ENCODE measurements around the gene TTC28. TPM values are rescaled to one million over a fixed set of nuclear protein-coding genes. Genes with fewer than 3 reads are reported as not detected.
A peak's percentile ranks its signal among the peaks of the same experiment; 100 is the strongest.

The TTC28 gene
- total RNA-seq, 1 donor from 2014 or later: 17.0 TPM

DNA sequence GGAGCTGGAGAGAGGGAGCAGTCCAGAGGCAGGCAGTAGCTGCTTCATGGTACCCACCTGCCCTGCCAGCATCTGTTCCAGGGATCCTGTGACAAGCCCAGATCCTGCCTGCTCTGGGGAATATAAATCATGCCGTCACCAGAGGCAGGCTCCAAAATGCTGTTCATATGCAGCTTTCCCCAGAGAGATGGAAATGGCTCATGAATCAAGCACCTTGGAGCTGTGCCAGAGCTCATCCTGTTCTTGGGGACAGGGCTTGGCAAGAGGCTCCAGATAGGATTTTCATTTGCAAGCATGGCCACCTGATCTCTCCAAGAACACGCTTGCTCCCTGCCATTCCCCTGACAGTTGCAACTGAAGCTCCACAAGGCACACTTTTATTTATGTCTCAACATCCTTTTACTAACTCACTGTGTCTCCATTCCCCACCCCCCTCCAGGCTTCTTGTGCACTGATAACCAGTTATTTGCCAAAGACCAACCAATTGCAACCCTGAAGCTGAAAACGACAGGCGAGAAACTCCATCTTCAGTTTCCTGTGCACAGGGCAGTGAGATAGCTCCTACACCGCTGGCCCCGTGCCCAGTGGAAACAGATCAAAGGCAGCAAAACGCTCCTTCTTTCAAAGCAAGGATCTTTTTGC, 644.8 kb downstream of the TTC28 start:
- intact Hi-C loops (cut with micrococcal nuclease): no loop called here
- ATAC-seq (peak; percentile 94), DNase-seq (peak; percentile 81)

DNA sequence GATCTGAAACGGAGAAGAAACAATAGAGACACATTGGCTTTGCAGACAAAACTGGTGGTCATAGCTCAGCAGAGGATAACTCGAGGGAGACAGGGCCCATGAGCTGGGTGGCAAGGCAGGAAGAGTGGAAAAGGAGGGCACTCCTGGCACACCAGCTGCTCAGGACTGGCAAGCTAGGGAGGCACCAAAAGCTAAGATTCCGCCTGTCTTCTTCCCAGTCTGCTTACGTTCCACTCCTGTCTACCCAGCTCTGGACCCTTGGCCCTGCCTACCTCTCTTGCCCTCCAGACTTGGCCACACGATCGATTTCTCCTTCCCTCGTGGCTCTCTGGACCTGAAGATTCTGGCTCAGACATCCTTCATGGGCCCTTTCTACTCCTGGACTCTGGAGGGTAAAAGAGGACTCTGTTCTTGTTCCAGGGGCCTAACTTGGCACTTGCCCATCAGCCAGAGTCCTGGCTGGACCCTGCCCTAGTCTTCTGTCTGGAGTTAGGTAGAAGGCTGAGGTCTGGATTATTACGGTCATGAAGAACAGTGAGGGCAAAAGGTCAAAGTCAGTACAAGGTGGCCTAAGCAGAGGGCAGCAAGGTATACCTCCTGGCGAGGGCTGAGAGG, 645.4 kb downstream of the TTC28 start:
- intact Hi-C loops (cut with micrococcal nuclease): no loop called here
- ATAC-seq: peak; percentile 1
- DNase-seq: no peak

DNA sequence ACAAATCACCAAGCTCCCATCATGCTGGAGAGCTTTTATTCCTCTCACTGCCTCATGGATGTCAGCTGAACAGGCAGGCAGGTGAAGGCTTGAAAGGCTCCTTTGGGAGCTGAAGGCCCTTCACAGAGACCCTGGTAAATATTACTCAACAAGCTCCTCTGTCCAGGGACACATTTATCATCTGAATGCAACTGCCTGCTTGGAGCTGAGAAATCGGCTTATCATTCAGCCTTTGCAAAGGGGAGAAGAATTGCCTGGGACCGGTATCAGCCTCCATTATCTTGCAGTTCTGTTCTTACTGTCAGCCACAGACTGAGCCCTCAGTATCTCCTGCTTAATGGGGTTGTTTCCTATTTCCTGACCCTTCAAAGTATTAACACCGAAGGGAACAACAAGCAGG, 646.8 kb downstream of the TTC28 start:
- intact Hi-C loops (cut with micrococcal nuclease): no loop called here
- ATAC-seq (no peak), DNase-seq (no peak)

DNA sequence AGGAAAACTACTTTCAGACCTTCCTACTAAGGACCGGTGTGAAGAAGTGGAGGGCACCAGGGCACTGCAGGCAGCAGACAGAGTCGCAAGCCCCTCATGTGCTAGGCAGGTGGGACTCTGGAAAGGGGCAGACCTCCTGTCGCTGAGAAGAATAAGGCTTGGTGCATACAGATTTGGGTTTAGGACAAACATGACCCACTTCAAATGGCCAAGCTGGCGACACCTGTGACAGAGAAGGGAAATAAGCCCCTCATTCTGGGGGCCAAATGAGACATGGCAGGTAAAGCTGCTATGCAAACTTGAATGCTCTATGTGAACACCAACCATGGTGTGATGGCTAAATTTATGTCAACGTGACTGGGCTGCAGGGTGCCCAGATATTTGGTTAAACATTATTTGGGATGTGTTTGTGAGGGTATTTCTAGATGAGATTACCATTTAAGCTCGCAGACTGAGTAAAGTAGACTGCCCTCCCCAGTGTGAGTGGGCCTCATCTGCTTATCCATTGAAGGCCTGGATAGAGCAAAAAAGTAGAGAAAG, 648.2 kb downstream of the TTC28 start:
- DNase-seq: no peak
- intact Hi-C loops (cut with micrococcal nuclease): no loop called here

DNA sequence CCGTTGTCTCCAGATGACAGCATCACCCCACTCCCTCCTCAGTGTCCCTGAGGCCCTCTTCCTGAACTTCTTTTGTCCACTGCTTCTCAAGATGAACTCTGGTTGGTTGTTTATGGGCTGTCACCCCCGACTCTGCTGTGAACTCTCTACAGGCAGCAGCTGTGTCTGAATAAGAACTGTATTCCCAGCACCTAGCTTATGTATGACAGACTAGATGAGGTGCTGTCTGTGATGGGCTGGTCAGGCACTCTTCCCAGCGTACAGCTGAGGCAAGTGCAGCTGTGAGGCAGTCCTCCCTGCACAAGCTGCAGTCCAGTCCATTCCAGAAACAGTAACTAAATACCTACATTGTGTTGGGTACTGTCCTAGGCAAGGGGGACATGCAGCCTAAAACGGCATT, 649.2 kb downstream of the TTC28 start:
- intact Hi-C loops (cut with micrococcal nuclease): no loop called here
- DNase-seq (no peak), ATAC-seq (no peak)

More for the DNA sequence above, 648.2 kb downstream of the TTC28 start:
- ATAC-seq: no peak

DNA sequence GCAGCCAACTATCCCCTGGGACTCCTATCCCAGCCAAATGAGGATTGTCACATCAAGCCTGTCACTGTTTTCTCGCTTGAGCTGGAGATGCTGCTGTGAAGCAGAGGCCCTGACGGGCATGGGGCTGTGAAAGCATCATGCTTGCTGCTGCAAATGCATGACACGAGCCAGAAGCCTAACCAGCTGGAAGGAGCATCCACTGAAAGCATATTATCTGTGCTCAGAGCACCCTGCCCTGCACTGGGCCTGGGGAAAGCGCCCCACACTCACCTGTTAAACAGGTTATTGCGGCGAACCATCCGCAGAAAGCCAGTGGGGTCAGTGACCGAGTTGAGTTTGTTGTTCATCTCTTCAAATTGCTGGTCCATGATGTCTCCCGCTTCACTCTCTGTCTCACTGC, 649.7 kb downstream of the TTC28 start:
- DNase-seq (no peak), ATAC-seq (no peak)
- intact Hi-C loops (cut with micrococcal nuclease): loop anchor here (10.0 kb wide), 1 partner anchor 565 kb away; no protein-coding TSS in a partner anchor

DNA sequence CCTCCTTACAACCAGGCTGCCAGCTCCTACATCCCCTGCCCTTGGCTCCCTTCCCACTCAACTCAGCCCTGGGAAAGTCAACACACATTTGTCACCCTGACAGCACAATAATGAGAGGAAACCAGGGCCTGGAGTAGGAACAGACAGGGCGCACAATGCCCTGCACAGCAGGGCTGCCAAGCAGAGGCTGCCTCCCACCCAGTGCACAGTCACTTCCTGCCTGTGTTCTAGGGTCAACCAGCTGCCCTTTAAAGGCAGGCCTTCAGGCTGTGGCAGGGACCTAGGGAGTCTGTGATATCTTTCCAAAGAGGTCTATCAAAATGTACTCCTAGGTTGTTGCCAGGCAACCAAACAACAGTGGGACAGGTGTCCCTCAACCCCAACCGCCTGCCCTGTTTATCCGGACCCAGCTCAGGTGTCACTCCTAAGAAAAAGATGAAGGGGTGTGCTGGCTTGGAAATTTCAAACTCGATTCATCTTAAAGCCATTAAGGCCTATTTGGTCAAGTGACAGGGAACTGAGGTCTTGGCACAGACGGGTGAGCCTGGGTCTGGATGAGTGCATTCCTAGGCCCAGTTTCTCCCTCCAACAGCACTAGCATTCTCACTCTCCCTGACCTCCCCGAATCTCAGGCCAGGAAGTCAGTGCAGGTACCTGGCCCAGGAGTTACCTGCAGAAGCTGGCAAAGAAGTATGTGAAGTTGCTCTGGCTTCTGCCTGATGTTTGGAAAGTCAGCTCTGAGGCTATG, 650.3 kb downstream of the TTC28 start:
- peak; percentile 71 for ATAC-seq
- intact Hi-C loops (cut with micrococcal nuclease): loop anchor here (10.0 kb wide), 1 partner anchor 565 kb away; no protein-coding TSS in a partner anchor
- DNase-seq: peak; percentile 60

DNA sequence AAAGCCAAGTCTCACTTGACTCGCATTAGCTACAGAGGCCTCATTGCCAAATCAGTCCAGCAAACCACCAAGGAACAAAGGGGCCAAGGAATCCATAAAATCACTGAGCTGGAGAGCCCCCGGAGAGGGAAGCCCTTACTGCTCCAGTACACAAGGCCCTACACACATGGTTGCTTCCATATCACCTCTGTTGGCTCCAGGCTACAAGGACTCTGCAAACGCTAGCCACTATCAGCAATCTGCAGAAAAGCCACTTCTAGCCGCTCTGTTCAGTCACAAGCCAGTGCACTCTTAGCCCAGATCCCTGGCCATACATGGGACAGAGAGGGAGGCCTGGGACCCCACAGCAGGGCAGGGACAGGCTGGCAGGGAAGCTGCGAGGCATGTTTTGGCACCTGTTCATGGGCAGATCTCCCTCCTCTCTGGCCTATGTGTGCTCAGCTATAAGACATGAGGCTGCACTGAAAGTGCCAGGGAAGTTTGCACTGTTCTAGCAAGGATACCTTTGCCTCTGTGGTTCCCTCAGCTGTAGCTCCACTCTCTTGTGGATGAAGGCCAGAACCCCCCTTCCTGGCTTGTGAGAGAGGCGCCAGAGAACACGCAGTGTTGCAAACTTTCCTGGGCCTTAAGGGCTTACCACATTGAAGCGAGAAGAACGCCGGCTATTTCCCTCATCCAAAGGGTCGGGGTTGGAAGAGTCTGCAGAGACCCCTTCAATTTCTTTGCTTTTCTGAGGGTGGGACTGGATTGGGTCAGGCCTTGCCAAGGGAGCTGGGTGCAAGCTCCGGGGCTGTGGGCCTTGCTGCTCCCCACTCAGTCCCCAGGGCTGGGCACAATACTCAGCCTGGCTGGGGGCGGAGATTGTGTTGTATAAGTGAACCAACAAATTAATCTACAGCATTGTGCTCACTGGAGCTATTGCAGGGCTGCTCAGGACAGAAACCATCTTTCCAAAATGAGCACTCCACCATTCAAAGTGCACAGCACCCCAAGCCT, 651.9 kb downstream of the TTC28 start:
- DNase-seq (no peak), ATAC-seq (peak; percentile 57)
- intact Hi-C loops (cut with micrococcal nuclease): loop anchor here (10.0 kb wide), 1 partner anchor 567 kb away; no protein-coding TSS in a partner anchor

DNA sequence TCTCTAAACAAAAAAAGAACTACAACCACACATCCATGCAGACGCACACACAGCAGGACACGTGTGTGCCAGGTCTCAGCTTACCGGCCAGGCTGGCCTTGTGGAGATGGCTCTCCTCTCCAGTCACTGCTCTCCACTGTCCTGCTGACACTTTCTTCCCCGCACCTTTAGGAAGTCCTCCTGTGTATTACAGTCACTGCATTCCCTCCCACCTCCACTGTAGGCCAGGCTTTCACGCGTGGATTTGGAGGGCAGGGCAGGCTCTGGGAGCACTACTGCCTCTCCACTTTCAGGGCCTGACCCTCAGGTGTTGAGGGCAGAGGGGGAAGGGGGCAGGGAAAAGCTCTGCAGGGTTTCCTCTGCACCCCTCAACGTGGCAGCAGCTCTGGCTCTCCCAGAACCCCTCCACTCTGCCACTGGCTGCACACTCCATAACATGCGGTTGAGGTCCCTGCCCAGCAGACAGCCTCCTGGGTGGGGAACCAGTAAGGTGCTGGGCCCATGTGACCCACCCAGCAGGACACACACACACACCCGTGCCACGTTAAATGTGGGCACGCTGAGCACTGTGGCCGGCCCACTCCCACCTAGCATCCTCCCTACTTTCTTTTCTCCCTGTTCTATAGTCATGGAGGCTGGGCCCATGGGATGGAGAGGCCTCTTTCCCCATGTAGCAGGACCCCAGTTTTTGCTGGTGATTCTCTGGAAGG, 653.6 kb downstream of the TTC28 start:
- ATAC-seq: no peak
- DNase-seq: no peak
- intact Hi-C loops (cut with micrococcal nuclease): loop anchor here (10.0 kb wide), 1 partner anchor 569 kb away; no protein-coding TSS in a partner anchor

DNA sequence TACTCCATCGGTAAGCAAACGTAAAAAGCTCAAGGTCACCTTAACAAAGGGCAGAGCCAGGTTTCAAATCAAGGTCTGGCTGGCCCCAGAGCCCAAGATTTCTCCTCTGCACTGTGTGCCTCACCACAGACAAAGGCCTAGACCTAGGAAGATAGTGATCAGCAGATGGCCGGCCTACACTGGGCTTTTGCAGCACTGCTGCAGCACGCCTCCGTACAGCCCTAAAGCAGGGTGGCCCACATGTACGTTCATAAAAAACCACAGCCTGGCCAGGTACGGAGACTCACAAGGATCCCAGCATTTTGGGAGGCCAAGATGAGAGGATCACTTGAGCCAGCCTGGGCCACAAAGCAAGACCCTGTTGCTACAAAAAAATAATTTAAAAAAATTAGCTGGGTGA, 654.3 kb downstream of the TTC28 start:
- intact Hi-C loops (cut with micrococcal nuclease): loop anchor here (10.0 kb wide), 1 partner anchor 569 kb away; no protein-coding TSS in a partner anchor
- ATAC-seq (no peak), DNase-seq (no peak)

DNA sequence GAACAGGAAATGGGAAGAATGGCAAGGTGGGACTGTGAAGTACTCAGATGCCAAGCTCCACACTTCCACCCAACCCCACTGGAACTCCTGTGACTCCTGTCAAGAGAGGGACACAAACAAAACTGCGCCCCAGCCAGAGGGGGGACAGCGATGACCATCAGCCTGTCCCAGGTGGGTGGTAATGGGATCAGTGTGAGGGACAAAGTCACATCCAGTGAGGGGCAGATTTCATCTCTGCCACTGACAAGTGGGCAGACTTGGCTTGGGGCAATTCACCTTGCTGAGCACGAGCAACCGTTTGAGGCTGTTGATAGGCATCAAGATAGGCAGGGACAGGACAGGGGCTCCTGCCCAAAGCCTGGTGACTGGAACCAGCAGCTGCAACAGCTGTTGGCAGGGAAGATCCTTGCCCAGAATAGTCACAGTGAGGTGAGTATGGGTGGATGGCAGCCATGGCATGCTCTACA, 655.2 kb downstream of the TTC28 start:
- no peak for DNase-seq
- peak; percentile 31 for ATAC-seq
- intact Hi-C loops (cut with micrococcal nuclease): loop anchor here (10.0 kb wide), 1 partner anchor 570 kb away; no protein-coding TSS in a partner anchor

DNA sequence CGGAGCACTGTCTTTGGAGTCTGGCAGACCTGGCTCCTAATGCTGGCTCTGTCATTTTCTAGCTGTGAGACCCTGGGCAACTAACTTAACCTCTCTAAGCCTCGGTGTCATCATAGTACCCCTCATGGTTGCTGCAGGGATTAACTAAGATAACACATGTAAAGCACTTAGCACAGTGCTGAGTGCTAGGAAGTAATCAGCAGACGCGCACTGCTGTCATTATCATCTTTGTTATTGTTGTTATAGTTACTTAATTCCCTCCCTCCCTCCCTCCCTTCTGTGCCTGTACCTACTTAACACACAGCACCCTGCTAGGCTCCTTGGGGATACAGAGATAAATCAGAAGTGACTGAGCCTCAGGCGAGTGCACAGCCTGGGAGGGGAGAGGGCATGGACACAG, 655.9 kb downstream of the TTC28 start:
- DNase-seq (peak; percentile 20), ATAC-seq (peak; percentile 38)
- intact Hi-C loops (cut with micrococcal nuclease): loop anchor here (10.0 kb wide), 1 partner anchor 571 kb away; no protein-coding TSS in a partner anchor

DNA sequence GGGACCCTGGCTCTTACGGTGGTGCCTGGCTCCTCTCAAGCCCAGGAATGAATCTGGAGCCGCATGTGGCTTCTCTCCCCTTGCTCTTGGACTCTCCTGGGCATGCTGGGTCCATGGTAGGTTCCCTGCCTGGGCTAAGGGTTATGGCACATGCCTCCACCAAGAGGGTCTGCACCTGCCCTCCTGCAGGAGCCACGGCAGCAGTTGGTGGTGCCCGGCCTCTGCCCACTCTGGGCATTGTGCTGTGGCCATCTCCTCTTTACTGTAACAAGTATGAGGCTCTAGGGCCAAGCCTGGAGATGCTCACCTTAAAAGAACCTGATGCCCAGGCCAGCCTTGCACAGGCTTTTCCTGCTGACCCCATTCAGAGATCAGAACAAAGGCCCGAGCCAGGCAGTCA, 656.6 kb downstream of the TTC28 start:
- intact Hi-C loops (cut with micrococcal nuclease): loop anchor here (10.0 kb wide), 1 partner anchor 572 kb away; no protein-coding TSS in a partner anchor
- peak; percentile 19 for DNase-seq
- ATAC-seq: no peak

DNA sequence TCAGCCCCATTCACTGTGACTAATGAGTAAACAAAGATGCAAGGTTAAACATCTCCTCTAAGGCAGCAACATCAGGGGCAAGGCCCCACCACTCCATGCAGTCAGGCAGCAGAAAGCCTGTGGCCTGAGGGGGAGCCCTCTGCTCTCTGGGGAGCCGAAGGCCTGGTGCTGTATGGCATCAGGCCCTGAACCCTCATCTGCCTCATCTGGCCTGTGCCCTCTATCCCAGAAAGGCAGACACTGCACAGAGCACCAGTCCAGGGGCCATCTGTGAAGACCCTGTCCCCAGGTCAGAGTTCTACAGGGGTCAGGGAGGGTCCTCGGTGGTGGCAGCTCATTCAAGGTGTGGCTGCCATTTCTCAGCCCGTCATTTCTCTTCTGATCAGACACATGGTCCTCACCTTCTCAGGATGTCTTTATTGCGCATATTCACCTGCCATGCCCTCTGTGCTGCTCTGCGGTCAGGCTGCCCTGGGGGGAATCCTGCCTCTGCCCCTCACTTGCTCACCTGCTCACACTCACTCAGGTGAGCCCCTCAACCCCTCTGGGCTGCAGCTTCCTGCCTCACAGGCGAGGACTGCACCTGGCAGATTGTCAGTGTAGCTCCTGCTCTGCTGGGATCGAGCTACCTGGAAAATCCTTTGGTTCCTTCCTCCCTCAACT, 657.5 kb downstream of the TTC28 start:
- no peak for ATAC-seq
- intact Hi-C loops (cut with micrococcal nuclease): loop anchor here (10.0 kb wide), 1 partner anchor 573 kb away; no protein-coding TSS in a partner anchor
- peak; percentile 8 for DNase-seq

DNA sequence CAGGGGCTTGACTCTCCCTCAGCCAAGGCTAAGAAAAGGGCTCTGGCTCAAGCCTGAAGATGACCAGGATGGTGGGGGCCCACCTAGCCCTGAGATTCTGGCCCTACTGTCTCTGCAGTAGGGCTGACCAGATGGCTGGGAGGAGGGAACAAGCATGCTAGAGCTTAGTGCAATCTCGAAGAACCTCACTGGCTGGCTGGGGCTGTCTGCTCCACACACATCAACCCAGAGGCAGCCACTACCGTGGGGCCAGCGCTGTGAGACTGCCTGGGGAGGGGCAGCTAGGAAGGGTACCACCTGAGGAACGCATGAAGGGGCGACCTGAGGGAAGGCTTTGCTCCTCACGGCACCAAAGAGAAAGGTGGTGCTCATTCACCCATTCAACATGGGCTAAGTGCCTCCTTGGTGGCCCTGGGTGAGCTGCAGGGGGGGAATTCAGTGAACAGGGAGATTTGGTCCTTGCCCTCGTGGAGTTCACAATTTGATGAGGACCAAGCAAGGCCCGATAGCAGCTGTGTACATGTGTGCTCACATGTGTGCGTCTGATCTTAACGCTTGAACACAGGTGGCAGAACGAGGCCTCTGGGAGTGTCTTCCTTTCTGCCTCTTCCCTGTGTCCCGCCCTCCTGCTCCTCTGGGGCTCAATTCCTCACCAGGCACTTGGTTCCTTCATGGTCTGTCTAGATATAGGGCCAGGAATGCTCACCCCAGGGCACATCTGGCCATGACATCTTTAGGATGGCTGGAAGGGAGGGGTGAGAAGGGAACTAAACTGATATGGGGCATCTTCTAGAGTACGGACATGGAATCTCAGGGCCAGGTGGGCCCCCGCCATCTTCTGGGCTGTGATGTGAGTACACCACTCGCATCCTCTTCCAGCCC, 658.3 kb downstream of the TTC28 start:
- DNase-seq: peak; percentile 18
- intact Hi-C loops (cut with micrococcal nuclease): loop anchor here (10.0 kb wide), 1 partner anchor 573 kb away; no protein-coding TSS in a partner anchor

More for the DNA sequence above, 658.3 kb downstream of the TTC28 start:
- no peak for ATAC-seq
